GM12892 (cell line): Measurements from ENCODE around the gene SYNPO.

Source experiments
- POLR2A ChIP-seq: IDR thresholded peaks from 2 replicates; pipeline ENCODE4 v1.6.1; 2011; ENCODE audit warnings: low read depth, low read length, control low read depth
- POLR2AphosphoS5 ChIP-seq: IDR thresholded peaks from 2 replicates; pipeline ENCODE4 v1.6.1; 2011; ENCODE audit warnings: low read depth, low read length, control low read depth
- TAF1 ChIP-seq: IDR thresholded peaks from 2 replicates; pipeline ENCODE4 v1.6.1; 2011; ENCODE audit warnings: low read depth, mild to moderate bottlenecking, control low read depth, low read length, borderline replicate concordance

DNA sequence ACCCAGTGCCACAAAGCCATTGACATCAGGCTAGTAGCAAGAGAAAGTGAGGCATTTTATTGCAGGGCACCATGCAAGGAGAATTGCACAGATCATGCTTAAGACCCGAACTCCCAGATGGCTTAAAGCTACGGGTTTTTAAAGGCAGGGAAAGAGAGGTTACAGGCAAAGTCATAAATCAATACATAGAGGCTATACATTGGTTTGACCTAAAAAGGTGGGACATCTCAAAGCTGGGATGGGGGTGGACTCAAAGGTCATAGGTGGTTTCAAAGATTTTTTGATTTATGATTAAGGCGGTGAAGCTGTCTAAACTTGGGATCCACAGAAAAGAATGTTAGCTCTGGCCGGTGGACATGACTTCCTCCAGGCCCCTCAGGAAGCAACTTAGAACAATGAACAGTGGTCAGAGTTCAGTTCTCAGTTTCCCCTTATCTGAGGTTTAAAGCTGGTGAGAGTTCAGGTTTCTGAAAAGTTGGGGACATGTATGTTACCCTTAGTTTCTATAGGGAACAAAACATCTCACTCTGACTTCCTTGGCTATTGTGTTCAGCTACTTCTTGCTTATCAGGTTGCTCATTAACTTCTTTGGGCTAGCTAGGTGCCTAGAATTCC is 66.4 kb downstream of the SYNPO start:
- no peak for TF ChIP-seq POLR2AphosphoS5
- no peak for TF ChIP-seq POLR2A
- TF ChIP-seq TAF1, result no peak
